HG02870 (cell line): ENCODE data around the gene SEPTIN2.
"Not testable (repeated sequence)": the region's sequence is repeated elsewhere in the genome, so short reads cannot be mapped to it uniquely, and the experiment has no call there.

ENCODE experiments used
- ATAC-seq: cut with Tn5 transposase; IDR thresholded peaks from one replicate; pipeline ENCODE4 v1.9.1; 2021; ENCODE audit warnings: mild to moderate bottlenecking, moderate library complexity; ENCODE audit not compliant: unreplicated experiment

SEPTIN2 gene

GRCh38 chr2:241349941-241350340 lies 34.2 kb downstream of the SEPTIN2 start:
- ATAC-seq: no peak

GRCh38 chr2:241350530-241350877 lies 34.8 kb downstream of the SEPTIN2 start:
- ATAC-seq: no peak

DNA sequence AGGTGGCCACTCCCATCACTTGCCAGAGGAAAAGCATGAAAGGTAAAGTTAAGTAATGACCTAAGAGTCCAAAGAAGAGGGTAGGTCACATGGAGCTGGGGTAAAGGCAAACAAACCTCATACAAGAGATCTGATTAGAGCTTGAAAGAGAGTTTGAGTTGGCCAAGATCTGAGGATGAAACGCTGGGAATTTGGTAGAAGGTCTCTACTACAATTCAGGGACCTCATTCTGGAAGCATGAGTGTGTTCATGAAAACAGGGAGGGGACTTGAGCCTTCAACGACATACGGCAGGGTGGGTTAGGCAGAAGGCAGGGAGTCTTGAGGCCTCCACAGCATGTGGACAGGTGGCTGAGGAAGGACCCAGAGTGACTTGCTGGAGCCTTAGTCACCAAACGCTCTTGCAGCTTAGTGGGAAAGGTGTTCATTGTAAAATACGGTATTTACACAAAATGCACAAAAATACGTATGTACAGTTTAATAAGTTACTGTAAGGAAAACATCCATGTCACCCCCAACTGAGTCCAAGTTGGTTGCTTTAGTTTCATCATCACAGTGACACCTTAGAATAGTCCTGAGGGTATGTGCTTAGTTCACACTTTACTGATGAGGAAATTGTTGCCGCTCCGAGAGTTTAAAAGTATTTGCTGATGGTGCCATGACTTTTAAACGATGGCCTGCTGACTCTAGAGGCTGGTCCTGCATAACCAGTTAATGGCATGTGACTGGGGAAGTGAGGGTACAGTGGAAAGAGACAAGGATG lies 35.3 kb downstream of the SEPTIN2 start:
- no peak for ATAC-seq

DNA sequence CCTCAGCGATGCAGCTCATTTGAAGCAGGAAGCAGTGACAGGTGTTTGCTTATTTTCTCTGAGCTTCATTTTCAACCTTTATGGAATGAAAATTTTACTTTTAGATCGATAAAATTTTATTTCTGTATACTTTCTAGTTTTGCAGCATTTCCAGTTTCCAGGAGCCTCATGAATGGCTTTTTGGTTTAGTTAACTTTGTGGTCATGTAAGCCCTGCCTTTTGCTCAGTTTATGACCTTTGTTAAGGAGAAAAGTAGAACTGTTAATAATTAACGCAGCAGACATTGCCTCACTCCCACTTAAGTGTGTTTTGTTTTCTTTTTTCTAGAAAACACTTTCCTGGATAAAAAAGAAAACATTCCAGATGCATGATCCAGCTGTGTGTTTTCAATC lies 35.9 kb downstream of the SEPTIN2 start:
- ATAC-seq: no peak

- no peak for ATAC-seq
These were observed 36.5 kb downstream of the SEPTIN2 start for GRCh38 chr2:241352227-241352626.

DNA sequence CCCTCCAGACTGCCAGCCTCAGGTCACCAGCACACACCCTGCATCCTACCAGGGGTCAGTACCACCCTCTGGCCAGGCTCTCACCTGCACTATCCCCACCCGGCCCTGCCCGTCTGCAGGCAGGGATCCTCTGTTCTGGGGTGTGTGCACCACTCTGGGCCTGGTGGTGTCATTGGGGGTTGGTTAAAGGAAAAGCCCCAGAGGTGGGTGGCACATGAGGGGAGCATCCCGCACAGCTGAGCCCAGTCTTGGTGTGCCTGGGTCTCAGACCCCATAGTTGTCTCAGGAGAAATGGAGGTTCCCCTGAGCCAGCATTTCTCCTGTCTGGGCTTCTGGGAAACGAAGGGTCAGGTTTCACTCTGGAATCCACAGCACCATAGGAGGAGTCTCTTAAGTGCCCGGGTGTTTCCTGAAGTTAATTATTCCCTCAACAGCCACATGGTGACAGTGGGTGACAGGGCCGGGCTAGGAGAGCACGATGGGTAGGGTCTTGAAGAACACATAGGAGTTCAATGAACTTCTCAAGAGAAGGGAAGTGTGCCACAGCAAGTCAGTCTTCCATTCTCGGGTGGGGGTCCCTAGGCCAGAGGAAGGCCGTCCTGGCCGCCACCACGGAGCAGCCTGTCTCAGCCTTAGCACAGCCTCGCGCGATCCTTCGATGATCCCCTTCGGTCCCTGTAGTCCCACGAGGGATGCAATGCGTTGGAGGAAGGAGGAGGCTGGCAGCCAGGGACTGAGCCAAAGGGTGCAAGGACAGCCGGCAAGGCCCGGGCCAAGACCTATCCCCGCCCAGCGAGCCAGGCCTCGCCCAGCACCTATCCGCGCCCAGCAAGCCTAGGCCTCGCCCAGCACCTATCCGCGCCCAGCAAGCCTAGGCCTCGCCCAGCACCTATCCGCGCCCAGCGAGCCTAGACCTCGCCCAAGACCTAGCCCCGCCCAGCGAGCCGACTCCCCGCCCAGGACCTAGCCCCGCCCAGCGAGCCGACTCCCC lies 39.2 kb downstream of the SEPTIN2 start:
- ATAC-seq: no peak

DNA sequence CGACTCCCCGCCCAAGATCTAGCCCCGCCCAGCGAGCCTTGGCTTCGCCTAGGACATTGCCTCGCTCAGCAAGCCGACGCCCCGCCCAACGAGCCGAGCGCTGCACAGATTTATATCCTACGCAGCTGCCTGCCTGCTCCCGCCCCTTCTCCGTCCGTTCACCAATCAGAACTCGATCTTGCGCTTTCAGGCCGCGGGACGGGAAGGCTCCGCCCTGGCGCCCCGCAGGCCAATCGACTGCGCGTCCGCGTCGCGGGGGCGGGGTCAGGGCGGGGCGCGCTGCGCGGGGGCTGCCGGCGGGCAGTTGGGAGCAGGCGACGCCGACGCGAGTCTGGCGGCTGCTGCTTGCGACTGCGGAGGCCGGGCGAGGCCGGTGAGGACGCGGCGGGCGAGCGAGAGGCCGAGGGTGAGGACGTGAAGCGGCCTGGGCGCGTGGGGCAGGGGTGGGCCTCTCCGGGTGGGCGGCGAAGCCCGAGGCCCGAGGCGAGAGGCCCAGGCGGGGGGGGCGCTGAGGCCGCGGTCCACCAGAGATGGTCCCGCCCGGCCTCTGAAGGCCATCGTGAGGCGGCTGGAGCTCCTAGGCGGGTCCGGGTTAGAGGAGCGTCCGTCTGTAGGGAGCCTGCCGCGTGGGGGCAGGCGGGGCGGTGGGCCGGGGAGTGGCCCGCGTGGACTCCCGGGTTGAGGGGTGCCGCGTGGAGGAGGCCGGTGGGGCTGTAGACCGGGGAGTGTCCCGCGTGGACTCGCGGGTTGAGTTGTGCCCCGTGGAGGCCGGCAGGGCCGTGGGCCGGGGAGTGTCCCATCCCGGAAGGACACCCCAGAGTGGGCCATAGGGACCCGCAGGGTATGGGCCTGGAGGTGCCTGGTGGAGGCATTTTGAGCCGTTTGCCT lies 40.5 kb downstream of the SEPTIN2 start, which contains the start of gene FARP2:
Gene FARP2 (plus strand): TSS at position 303 of the 888 bp plus-strand sequence. CDS start 16,823 bp downstream, outside the sequence.
- ATAC-seq: peak; percentile 83

DNA sequence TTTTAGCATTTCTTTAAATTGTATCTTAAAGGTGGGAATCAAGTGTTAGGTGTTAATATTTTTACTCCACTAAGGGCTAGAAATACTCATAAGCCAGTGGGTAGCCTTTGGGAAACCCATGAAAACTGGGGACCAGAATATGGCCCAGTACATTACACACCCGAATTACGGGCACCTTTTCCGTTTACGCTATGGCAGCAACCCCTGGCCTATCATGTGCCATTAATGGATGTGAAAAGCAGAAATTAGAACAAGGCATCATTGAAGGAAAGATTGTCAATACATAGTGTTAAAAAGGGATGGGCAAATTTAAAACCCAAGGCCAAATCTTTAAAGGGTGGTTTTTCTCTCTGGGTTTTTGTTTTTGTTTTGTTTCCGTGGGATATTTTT lies 41.1 kb downstream of the SEPTIN2 start:
- ATAC-seq: no peak

- no peak for ATAC-seq
These were observed 41.8 kb downstream of the SEPTIN2 start for GRCh38 chr2:241357531-241357930.

- ATAC-seq: no peak
These were observed 42.7 kb downstream of the SEPTIN2 start for GRCh38 chr2:241358470-241358869.

GRCh38 chr2:241359481-241360045 lies 43.8 kb downstream of the SEPTIN2 start:
- no peak for ATAC-seq

DNA sequence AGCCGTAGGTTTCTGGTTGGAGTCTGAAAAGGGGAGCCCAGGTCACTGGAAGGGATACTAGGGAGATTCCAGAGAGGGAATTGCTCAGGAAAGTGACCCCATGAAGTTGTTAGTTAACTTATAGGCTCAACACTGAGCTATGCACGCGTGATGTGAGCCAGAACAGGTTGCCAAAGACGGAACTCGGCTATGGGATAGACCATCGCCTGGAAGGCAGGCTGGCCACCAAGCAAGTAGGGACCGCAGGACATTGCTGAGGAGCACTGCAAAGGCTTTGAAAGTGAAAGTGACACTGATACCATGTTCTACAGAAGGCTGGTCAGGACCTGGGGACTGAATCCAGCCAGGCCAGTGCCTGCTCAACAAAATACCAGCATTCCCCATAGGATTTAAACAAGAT lies 47.7 kb downstream of the SEPTIN2 start:
- no peak for ATAC-seq

DNA sequence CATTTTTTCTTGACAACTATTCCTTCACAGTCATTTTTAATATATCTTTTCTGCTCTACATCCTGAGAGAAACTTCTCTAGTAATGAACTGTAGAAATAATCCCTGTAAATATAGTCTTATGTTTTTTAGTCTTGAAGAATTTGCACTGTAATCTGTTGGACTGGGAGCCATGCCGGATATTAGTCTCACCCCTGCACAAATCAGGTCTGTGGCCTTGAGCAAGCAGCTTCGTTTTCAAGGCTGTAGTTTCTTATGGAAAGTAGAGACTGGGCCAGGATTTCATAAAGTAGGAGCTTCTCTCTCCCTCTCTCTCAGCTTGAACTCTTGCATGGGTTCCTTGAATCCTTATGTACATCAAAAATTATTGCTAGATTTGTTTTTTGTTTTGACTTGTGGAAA lies 49.1 kb downstream of the SEPTIN2 start:
- ATAC-seq: no peak

DNA sequence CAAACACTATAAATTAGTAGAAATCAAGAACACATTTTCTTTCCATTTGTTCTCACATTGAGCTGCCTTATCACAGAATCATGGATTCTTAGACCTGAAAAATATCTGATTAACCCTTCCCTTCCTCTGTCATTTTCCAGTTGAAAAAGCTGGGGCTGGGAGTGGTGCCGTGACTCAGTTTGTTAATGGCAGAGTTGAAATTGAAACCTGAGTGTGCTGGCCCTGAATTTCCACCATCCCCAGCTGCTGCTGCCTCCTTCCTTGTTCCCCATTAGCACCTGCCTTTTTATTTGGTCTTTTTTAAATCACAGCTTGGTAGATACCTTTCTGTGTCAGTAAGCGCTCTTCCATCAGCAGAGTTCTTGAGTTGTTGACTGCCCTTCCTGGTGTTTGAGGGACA lies 51.0 kb downstream of the SEPTIN2 start:
- ATAC-seq: no peak

DNA sequence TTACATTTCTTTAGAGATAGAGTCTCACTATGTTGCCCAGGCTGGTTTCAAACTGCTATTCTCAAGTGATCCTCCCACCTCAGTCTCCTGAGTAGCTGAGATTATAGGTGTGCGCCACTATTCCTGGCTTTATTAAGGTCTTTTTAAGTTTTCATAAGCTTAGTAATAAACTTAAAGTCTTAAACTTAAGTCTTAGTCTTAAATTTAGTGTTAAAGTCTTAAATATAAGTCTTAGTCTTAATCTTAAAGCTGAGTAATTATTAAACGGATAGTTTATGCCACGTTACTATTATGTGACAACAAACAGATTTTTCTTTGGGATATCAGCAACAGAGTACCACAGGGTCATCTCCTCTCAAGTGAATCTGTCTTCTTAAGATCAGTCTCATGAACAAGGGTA lies 52.9 kb downstream of the SEPTIN2 start:
- no peak for ATAC-seq

GRCh38 chr2:241372361-241372992 lies 56.8 kb downstream of the SEPTIN2 start:
- no peak for ATAC-seq

DNA sequence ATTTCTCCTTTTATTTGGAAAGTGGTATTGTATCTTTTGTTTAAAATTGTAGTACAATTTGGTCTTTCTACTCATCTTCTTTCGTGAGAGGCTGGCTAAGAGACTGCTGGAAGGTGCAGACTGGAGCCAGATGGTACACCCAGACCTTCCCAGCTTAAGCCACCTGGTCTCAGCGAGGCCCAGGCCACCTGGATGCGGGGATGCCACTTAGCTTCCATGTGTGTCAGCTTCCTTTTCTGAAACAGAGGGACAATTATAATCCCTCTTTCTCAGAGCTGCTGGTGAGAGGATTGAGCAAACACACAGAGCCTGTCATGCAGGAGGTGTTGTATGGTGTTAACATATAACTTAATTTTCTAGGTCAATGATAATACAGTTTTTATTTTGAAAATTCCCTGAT lies 57.7 kb downstream of the SEPTIN2 start:
- ATAC-seq: no peak

- not testable (repeated sequence) for ATAC-seq
These were observed 58.2 kb downstream of the SEPTIN2 start for GRCh38 chr2:241373906-241374305.

- no peak for ATAC-seq
These were observed 59.6 kb downstream of the SEPTIN2 start for GRCh38 chr2:241375300-241375699.

GRCh38 chr2:241376808-241377207 lies 61.1 kb downstream of the SEPTIN2 start:
- no peak for ATAC-seq
